AG10803 (cell line): ENCODE measurements around the gene SMURF2.

Source experiments
- DNase-seq: peaks from one replicate; pipeline ENCODE4 v3.0.0; 2010; ENCODE audit warnings: low read depth
- H3K4me3 ChIP-seq: 2 replicates; pipeline ENCODE4 v1.5.1; 2011; ENCODE audit warnings: mild to moderate bottlenecking, low read length, control low read depth
- TF ChIP-seq, protein P1 (sequence below): conservative IDR thresholded peaks from 2 replicates; pipeline ENCODE4 v1.5.1; 2011; ENCODE audit warnings: mild to moderate bottlenecking, low read length, control low read depth, inconsistent platforms

The SMURF2 gene

GRCh38 chr17:64599827-64600226 is 62.3 kb downstream of the SMURF2 start:
- H3K4me3 ChIP-seq = no peak overlapping the region
- TF ChIP-seq, protein P1, sequence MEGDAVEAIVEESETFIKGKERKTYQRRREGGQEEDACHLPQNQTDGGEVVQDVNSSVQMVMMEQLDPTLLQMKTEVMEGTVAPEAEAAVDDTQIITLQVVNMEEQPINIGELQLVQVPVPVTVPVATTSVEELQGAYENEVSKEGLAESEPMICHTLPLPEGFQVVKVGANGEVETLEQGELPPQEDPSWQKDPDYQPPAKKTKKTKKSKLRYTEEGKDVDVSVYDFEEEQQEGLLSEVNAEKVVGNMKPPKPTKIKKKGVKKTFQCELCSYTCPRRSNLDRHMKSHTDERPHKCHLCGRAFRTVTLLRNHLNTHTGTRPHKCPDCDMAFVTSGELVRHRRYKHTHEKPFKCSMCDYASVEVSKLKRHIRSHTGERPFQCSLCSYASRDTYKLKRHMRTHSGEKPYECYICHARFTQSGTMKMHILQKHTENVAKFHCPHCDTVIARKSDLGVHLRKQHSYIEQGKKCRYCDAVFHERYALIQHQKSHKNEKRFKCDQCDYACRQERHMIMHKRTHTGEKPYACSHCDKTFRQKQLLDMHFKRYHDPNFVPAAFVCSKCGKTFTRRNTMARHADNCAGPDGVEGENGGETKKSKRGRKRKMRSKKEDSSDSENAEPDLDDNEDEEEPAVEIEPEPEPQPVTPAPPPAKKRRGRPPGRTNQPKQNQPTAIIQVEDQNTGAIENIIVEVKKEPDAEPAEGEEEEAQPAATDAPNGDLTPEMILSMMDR = no peak
- no peak for DNase-seq

DNA sequence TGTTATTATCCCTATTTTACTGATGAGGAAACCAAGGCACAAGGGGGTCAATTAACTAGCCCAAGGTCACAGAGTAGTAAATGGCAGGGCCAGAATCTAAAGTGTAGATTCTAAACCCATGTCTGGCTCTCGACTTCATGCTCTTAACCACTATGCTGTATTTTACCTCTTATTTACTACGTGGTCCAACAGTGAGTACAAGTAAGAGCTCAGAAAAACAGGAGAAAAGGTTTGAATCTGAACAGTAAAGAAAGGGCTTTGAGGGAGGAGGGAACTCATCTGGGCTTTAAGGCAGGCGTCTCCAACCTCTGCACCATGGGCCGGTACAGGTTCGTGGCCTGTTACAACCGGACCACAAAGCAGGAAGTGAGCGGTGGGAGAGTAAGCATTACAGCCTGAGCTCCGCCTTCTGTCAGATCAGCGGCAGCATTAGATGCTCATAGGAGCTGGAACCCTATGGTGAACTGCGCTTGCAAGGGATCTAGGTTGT is 62.9 kb downstream of the SMURF2 start:
- no peak overlapping the region for H3K4me3 ChIP-seq
- TF ChIP-seq, protein P1 = no peak
- DNase-seq = no peak

GRCh38 chr17:64598672-64599071 is 63.4 kb downstream of the SMURF2 start:
- TF ChIP-seq, protein P1 = no peak
- DNase-seq = no peak
- no peak overlapping the region for H3K4me3 ChIP-seq

DNA sequence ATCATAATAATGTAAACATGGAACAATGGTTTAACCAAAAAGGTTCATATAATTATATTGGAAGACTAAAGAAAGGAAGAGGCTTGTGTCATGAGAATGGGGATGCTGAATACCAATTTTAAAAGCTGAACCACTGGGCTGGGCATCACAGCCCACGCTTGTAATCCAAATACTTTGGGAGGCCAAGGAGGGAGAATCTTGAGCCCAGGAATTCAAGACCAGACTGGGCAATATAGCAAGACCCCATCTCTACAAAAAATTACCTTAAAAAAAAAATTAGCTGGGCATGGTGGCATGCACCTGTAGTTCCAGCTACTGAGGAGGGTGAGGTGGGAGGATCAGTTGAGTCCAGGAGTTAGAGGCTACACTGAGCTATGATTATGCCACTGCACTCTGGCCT is 65.1 kb downstream of the SMURF2 start:
- TF ChIP-seq, protein P1 = no peak

DNA sequence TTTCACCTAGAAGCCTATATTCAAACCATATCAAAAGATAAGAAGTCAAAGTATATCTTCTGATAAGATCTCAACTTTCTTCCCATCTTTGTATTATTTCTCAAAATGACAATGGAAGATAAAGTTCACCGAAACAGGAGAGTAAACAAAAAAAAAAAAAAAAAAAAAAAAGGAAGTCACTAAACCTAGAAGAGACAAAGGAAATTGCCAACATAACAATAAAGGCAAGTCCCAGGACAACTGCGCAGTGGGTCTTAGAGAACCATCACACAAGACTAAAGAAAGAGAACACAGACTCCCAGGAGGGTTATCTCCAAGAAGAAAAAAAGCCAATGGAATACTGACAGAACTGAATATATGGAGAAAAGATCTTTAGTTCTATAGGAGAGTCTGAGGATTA is 65.7 kb downstream of the SMURF2 start:
- no peak overlapping the region for H3K4me3 ChIP-seq
- DNase-seq = no peak
- TF ChIP-seq, protein P1 = no peak

More for the DNA sequence above, 65.1 kb downstream of the SMURF2 start:
- no peak for DNase-seq
- no peak overlapping the region for H3K4me3 ChIP-seq

GRCh38 chr17:64591944-64592343 is 70.2 kb downstream of the SMURF2 start:
- no peak overlapping the region for H3K4me3 ChIP-seq
- no peak for DNase-seq
- TF ChIP-seq, protein P1 = no peak

DNA sequence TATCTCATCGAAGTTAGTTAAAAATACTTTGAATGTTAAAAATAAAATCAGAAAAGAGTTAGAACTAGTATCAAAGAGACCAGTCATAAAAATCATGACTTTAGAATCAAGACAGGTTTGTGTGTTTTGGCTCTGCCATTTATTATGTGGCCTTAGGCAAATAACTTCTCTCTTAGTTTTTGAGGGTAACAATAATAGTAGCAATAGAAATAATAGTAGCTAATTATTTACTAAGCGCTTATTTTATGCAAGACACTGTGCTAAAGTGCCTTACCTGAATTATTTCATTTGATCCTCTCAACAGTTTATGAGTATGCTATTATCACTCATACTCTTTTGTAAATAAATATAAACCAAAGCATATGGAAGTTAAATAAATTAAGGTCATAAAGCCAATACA is 77.0 kb downstream of the SMURF2 start:
- TF ChIP-seq, protein P1 = no peak
- no peak overlapping the region for H3K4me3 ChIP-seq
- no peak for DNase-seq
